HG03139 (cell line): ENCODE results near the gene KATNB1.
"Not testable (repeated sequence)": the region's sequence is repeated elsewhere in the genome, so short reads cannot be mapped to it uniquely, and the experiment has no call there.

Experiments
- ATAC-seq: cut with Tn5 transposase; IDR thresholded peaks from one replicate; pipeline ENCODE4 v1.9.1; 2021; ENCODE audit not compliant: unreplicated experiment

Gene KATNB1

DNA sequence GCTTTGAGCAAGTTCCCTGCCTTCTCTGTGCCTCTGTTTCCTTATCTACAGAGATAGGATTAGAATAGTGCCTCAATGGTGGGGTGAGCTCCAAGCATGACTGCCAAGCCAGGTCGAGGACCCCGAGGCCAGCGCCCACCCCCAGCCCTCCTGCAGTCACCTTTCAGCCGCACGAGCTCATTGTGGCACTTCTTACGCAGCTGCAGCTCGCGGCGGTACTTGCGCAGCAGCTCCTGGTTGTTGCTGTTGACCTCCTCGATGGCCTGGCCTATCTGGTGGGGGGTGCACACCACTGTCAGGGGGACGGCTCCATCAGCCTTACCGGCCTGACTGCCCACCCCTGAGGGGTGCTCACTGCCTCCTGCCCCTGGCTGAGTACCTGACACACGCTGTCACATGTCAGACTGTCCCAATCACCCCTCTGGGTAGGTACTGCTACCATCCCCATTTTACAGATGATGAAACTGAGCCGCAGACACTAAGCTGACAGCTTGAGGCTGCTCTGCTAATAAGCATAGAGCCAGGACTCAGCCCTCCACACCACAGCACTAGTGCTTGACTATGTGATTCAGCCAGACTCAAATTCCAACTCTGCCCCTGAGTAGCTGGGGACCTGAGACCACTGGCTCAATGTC is 31.3 kb downstream of the KATNB1 start:
- ATAC-seq, result no peak

DNA sequence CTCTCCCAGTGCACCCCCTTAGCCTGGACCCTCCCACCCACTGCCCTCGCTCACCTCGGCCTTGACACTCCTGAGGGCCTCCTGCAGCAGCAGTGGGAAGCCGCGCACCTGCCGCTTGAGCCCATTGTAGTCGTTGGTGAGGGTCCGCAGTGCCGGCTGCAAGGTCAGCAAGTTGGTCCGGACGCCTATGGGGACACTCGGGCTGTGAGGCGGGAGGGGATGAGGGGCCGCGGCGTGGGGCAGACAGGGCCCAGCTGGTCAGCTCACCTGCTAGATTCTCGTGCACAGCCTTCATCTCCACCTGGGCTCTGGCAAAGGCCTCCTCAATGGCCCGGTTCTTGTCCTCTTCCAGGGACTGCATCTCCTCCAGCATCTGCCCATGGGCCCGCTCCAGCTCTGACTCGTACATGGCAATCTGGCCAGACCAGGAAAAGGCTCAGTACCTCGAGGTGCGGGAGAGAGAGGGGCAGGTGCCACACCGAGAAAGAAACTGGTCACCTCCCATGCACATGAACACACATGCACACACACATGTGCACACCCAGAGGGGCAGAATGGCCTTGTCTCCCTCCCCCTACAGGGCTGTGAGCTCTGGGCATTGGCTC is 34.1 kb downstream of the KATNB1 start:
- no peak for ATAC-seq

- no peak for ATAC-seq
These were observed 34.8 kb downstream of the KATNB1 start for GRCh38 chr16:57770361-57770760.

GRCh38 chr16:57771141-57771785 is 35.7 kb downstream of the KATNB1 start:
- no peak for ATAC-seq

DNA sequence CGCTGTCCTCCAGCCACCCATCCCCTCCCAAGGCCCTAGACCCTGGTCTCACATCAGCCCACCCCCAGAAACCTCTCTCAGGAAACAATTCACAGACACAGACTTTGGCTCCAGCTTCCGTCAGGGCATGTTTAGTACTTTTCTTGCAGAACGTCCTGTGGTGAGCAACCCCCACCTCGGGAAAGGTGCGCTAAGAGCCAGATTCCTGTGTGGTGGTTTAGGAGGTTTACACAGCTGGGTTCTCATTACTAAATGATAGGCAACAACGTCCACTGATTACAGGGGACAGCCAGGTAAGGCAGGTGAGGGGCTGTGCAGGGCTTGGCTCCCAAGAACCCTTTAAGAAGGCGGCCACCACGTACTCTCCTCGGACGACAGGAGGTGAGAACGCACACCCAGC is 37.4 kb downstream of the KATNB1 start:
- ATAC-seq, result no peak

DNA sequence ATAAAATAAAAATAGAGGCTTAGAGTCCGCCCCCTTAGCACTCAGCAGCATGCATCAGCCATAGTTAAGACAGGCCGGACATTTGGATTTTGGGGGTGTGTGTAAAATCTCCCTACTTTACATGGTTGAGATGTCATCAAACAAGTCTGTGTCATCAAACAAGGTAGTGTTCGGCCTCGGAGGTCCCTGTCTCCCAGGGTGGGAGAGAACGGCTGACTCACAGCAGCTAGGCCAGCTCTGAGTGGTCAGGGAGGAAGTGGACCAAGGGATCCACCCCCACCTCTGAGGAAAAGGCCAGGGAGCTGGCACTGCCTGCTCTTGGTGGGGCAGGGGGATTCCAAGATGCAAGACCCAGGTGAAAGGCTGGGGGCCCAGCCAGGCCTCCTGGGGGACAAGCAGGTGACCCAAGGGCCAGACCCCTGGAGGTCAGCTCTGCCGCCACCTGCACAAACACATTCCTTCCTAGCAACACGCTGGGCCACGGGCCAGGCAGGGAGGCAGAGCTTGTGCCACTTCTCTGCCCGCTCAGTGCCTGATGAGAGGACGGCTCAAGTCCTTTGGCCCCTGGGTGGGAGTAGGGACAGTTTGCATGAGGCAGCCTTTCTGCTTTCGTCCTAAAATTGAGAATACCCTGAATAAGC is 38.2 kb downstream of the KATNB1 start:
- ATAC-seq, result no peak

GRCh38 chr16:57774705-57775285 is 39.2 kb downstream of the KATNB1 start:
- no peak for ATAC-seq

GRCh38 chr16:57775661-57776469 is 40.3 kb downstream of the KATNB1 start:
- ATAC-seq, result no peak

DNA sequence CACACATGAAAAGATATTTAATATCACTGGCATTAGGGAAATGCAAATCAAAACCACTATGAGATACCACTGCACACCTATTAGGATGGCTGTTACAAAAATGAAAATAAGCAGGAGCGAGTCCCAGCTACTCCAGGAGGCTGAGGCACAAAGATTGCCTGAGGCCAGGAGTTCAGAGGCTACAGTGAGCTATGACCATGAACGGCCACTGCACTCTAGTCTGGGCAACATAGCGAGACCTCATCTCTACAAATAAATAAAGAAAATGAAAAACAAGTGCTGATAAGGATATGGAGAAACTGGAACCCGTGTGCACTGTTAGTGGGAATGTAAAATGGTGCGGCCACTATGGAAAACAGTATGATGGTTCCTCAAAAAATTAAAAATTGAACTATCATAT is 43.1 kb downstream of the KATNB1 start:
- no peak for ATAC-seq

GRCh38 chr16:57779836-57780235 is 44.3 kb downstream of the KATNB1 start:
- ATAC-seq, result not testable (repeated sequence)

DNA sequence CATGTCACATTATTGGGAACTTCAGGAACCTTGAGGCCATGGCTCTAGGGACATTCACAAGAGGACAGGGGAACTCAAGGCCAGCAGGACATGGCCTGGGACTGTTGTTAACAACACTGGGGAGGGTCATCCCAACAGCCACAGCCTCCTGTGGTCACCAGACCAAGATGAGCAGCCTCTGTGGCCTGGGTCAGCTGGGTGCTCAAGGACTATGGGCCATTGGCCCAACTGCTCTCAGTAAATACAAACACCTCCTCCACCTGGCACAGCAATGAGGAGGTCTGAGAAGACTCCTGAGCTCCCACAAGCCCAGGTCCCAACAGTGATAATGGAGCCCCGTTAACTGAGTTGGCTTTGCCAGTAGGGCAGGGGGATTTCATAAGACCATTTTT is 45.8 kb downstream of the KATNB1 start:
- no peak for ATAC-seq

DNA sequence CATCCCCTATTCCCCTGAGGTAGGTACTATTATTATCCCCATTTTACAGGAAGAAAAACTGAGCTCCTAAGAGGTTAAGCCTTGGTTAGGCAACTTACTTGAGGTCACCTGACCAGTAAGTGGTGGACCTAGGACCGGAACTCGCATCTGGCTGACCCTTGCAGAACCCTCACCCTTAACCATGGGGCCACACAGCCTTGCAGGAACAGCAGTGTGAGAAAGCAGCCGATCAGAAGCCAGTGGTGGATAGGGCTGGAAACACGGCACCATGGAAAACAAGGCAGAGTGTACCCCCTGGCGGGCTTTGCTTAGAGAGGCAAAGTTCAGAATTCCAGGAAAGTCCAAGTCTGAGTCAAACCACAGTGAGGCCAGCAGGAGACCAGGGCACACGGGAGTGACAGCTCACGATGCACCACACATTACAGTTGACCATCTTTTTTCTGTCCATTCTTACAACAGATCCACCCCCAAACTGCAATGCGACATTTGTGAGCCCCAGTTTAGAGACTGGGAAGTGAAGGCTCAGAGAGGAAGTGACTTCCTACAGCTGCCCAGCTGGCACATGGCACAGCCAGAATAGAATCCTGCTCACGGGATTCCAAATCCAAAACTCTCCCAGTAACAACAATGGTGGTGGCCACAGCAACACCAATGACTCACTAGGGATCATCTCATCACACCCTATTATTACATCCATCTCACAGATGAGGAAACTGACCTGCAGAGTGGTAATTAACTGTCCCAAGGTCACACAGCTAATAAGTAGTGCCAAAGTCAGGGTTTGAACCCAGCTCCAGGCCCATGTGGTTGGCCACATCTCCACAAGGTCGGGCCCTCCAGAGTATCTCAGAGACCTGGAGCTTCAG is 46.4 kb downstream of the KATNB1 start:
- ATAC-seq, result no peak

DNA sequence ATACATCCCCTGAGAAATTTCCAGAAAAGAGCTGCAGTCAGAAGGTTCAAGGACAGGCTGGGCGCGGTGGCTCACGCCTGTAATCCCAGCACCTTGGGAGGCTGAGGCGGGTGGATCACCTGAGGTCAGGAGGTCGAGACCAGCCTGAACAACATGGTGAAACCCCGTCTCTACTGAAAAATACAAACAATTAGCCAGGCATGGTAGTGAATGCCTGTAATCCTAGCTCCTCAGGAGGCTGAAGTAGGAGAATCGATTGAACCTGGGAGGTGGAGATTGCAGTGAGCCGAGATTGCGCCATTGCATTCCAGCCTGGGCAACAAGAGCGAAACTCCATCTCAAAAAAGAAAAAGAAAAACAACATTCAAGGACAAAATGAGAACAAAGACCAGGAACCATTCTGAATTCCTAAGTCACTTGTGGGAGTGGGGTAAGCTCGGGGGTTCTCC is 47.1 kb downstream of the KATNB1 start:
- not testable (repeated sequence) for ATAC-seq

GRCh38 chr16:57783116-57783515 is 47.5 kb downstream of the KATNB1 start:
- no peak for ATAC-seq

- ATAC-seq, result no peak
These were observed 48.3 kb downstream of the KATNB1 start for GRCh38 chr16:57783883-57784282.

DNA sequence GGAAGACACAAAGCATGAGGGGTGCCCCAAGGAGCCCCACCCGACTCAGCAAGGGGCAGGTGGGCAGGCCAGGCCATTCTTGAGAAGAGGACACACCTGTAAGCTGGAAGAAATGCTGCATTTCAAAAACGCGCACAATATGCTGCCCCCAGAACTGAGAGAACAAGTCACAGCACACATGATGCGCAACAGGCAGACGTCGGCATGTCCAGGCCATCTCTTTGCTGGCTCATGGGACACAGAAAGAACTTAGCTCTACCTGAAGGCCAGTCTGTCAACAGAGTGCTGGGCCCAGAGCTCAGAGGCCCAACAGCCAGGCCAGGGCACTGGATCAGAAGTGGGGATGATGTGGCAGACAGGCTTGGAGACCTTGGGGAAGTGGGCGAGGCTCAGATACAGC is 48.8 kb downstream of the KATNB1 start:
- no peak for ATAC-seq

DNA sequence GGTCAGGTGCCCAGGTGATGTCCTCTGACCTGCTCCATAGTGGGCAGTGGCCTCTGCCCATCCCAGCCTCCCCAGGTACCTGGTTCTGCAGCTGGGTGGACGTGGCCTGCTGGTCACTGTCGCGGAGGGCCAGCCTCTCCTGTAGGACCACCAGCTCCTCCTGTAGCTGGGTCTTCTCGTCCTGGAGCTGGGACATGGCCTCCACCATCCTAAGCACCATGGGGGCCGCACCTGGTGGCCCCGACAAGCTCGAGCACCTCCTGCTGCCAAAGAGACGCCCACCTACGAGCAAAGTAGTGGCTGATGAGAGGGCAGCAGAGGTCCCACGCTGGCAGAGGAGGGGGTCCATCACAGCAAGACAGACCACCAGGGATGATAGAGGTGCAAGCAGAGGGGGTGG is 49.8 kb downstream of the KATNB1 start:
- no peak for ATAC-seq

GRCh38 chr16:57785924-57786323 is 50.4 kb downstream of the KATNB1 start:
- ATAC-seq, result no peak

DNA sequence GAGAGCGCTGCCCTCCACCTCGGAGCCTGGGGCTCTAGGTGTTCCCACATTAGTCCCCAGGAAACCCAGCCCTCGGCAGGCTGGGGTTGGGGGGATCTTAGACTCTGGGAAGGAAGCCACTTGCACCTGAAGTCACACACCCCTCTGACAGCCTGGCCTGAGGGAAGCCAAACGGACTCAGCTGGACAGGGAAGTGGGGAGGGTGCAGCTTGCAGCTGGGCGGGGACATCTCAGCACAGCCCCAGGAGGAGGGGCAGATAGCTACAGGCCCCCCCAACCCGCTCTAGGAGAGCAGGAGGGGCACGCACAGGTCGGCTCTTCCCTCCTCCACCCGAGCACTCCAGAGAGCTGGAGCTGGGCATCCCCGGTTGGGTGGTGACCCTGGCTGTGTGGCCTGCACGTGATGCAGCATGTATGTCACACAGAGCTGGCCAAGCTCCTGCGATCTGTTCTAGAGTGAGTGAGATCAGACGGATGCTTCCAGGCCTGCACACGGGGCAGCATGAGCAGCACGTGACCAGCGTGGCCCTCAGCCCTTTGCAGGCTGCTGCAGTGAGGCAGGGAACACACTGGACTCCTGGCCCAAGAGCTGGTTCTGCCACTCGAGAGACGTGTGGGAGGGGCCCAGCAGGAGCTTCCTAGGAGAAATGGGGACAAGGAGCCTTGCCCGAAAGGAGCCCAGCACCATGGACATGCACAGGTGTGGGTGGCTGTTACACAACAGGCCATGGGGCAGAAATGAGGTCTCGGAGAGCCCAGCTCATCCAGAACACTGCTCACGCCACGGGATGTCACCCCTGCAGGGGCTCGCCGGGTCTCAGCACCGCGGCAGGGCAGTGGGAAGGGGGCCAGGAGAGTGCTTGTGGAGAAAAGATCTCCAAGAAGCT is 51.3 kb downstream of the KATNB1 start:
- no peak for ATAC-seq
